SU-DHL-6 (cell line): ENCODE data around the gene SNTG2.

ENCODE experiments used
- H2AFZ ChIP-seq: fragments of 200-600 bp; sonication (generic); 2 replicates; pipeline ENCODE4 v1.6.1; 2014; ENCODE audit warnings: low read depth, mild to moderate bottlenecking, moderate library complexity, mixed read lengths, antibody characterized with exemption, low read length; ENCODE audit not compliant: severe bottlenecking
- H3F3A ChIP-seq: fragments of 200-600 bp; shearing (Covaris generic); 2 replicates; pipeline ENCODE4 v1.6.0; 2016; ENCODE audit warnings: antibody characterized with exemption, mild to moderate bottlenecking; ENCODE audit not compliant: insufficient read depth
- H3K27ac ChIP-seq: fragments of 200-600 bp; sonication (generic); 2 replicates; pipeline ENCODE4 v1.5.1; 2016; ENCODE audit warnings: low read depth, mild to moderate bottlenecking, low read length, moderate library complexity, mixed read lengths
- H3K27me3 ChIP-seq: fragments of 200-600 bp; sonication (generic), shearing (Covaris generic); 2 replicates; pipeline ENCODE4 v1.6.0; 2014; ENCODE audit warnings: mild to moderate bottlenecking, low read length
- H3K36me3 ChIP-seq: fragments of 200-600 bp; sonication (generic); 2 replicates; pipeline ENCODE4 v1.6.1; 2014; ENCODE audit warnings: mild to moderate bottlenecking, low read length, mixed read lengths
- H3K4me2 ChIP-seq: fragments of 300-600, 200-600 bp; shearing (Covaris generic), sonication (generic); 2 replicates; pipeline ENCODE4 v1.6.0; 2014; ENCODE audit warnings: low read length, low read depth, mild to moderate bottlenecking; ENCODE audit not compliant: poor library complexity, severe bottlenecking
- H3K4me3 ChIP-seq: fragments of 200-600 bp; sonication (generic); 2 replicates; pipeline ENCODE4 v1.5.1; 2014; ENCODE audit warnings: antibody characterized with exemption, low read length, mild to moderate bottlenecking, mixed read lengths; ENCODE audit not compliant: insufficient read depth, poor library complexity, severe bottlenecking
- H3K79me2 ChIP-seq: fragments of 200-600 bp; sonication (generic); 2 replicates; pipeline ENCODE4 v1.6.1; 2014; ENCODE audit warnings: mild to moderate bottlenecking, low read length, moderate library complexity; ENCODE audit not compliant: insufficient read depth
- H3K9ac ChIP-seq: fragments of 200-600 bp; sonication (generic); 2 replicates; pipeline ENCODE4 v1.7.0; 2014; ENCODE audit warnings: mild to moderate bottlenecking, low read length
- H3K9me2 ChIP-seq: fragments of 200-600 bp; sonication (generic); replicated peaks from 2 replicates; pipeline ENCODE4 v1.6.1; 2014; ENCODE audit warnings: low read length; ENCODE audit not compliant: insufficient read depth
- H3K9me3 ChIP-seq: fragments of 200-600 bp; sonication (generic); 2 replicates; pipeline ENCODE4 v1.6.1; 2014; ENCODE audit warnings: low read length, mixed read lengths; ENCODE audit not compliant: insufficient read depth
- H4K20me1 ChIP-seq: fragments of 200-600 bp; sonication (generic); 2 replicates; pipeline ENCODE4 v1.6.1; 2014; ENCODE audit warnings: low read depth, mild to moderate bottlenecking, antibody characterized with exemption, low read length, moderate library complexity, mixed read lengths
- CTCF ChIP-seq: fragments of 200-600 bp; sonication (generic); IDR thresholded peaks from one replicate; pipeline ENCODE4 v1.5.1; 2017; ENCODE audit warnings: antibody characterized with exemption, mild to moderate bottlenecking, low read length, moderate library complexity; ENCODE audit not compliant: insufficient read depth, poor library complexity, severe bottlenecking
- EZH2phosphoT487 ChIP-seq: fragments of 200-600 bp; sonication (generic), shearing (Covaris generic); conservative IDR thresholded peaks from 2 replicates; pipeline ENCODE4 v1.6.1; 2018; ENCODE audit warnings: mild to moderate bottlenecking, antibody characterized with exemption, low read length, moderate library complexity, mixed read lengths

The SNTG2 gene

DNA sequence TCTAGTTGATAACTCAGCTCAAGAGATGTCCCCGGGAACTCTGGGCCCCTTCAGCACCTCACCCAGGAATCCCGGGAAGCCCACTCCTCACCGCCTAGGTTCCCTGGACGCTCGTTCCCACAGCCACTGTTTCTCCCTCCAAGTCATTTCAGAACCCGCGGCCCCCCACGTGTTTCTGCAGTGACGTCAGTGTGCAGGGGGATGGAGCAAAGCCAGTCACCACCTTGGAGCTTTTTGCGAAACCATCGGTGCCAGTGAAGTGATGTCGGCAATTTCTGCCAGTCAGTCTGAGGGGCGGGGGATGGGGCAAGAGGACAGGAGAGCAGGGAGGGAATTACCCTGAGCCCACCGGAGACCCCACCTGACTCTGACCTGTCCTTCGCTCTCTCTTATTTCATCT, 119.2 kb downstream of the SNTG2 start:
- Histone ChIP-seq H3K36me3 (no peaks in the 10 kb centered on the region), H3K9me2 (no peaks in the 10 kb centered on the region), H3K9ac (no peak overlapping the region), H3K4me2 (no peak overlapping the region), H2AFZ (no peak overlapping the region), H4K20me1 (no peaks in the 10 kb centered on the region), H3K4me3 (no peak overlapping the region), H3K27me3 (no peaks in the 10 kb centered on the region), H3F3A (no peaks in the 10 kb centered on the region), H3K9me3 (no peaks in the 10 kb centered on the region), H3K79me2 (no peaks in the 10 kb centered on the region), H3K27ac (no peak overlapping the region)
- TF ChIP-seq EZH2phosphoT487, result no peak
- TF ChIP-seq CTCF, result no peak

GRCh38 chr2:1070601-1071000, 120.0 kb downstream of the SNTG2 start:
- no peak overlapping the region for H3K9ac ChIP-seq
- no peak overlapping the region for H3K4me3 ChIP-seq
- TF ChIP-seq EZH2phosphoT487, result no peak
- no peak for TF ChIP-seq CTCF
- no peak overlapping the region for H2AFZ ChIP-seq
- no peaks in the 10 kb centered on the region for H3F3A ChIP-seq
- H4K20me1 ChIP-seq, result no peaks in the 10 kb centered on the region
- H3K27ac ChIP-seq, result no peak overlapping the region
- H3K36me3 ChIP-seq, result no peaks in the 10 kb centered on the region
- H3K9me2 ChIP-seq, result no peaks in the 10 kb centered on the region
- H3K27me3 ChIP-seq, result no peaks in the 10 kb centered on the region
- no peak overlapping the region for H3K4me2 ChIP-seq
- H3K79me2 ChIP-seq, result no peaks in the 10 kb centered on the region
- no peaks in the 10 kb centered on the region for H3K9me3 ChIP-seq

- Histone ChIP-seq H3K9ac (no peak overlapping the region), H3K79me2 (no peaks in the 10 kb centered on the region), H3K4me3 (no peak overlapping the region), H2AFZ (no peak overlapping the region), H3K36me3 (no peaks in the 10 kb centered on the region), H4K20me1 (no peaks in the 10 kb centered on the region), H3K27ac (no peak overlapping the region), H3K27me3 (no peaks in the 10 kb centered on the region), H3K9me3 (no peaks in the 10 kb centered on the region), H3F3A (no peaks in the 10 kb centered on the region), H3K9me2 (no peaks in the 10 kb centered on the region), H3K4me2 (no peak overlapping the region)
- TF ChIP-seq EZH2phosphoT487 (no peak), CTCF (no peak)
These were observed 121.0 kb downstream of the SNTG2 start for GRCh38 chr2:1071650-1072049.

DNA sequence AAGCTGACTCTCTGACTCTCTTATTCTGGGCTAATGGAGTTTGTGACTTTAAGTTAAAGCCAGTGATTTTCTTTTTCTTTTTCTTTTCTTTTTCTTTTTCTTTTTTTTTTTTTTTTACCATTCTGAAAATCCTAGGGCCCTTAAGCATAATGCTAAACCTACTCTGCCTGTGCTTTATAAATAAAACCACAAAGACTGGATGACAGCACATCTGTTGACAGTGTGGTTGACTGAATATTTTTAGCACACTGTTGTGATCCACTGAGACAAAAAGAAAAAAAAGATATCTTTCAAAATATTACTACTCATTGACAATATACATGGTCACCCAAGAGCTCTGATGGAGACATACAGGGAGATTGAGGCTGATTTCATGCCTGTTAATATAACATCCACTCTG, 121.6 kb downstream of the SNTG2 start:
- H3K9ac ChIP-seq, result no peak overlapping the region
- H3K36me3 ChIP-seq, result no peaks in the 10 kb centered on the region
- H4K20me1 ChIP-seq, result no peaks in the 10 kb centered on the region
- H3K9me3 ChIP-seq, result no peaks in the 10 kb centered on the region
- H3K9me2 ChIP-seq, result no peaks in the 10 kb centered on the region
- H3F3A ChIP-seq, result no peaks in the 10 kb centered on the region
- no peaks in the 10 kb centered on the region for H3K79me2 ChIP-seq
- no peak for TF ChIP-seq CTCF
- no peak for TF ChIP-seq EZH2phosphoT487
- H3K4me3 ChIP-seq, result no peak overlapping the region
- no peaks in the 10 kb centered on the region for H3K27me3 ChIP-seq
- H3K4me2 ChIP-seq, result no peak overlapping the region
- H2AFZ ChIP-seq, result no peak overlapping the region
- no peak overlapping the region for H3K27ac ChIP-seq
